OCI-LY1 (cell line): ENCODE data around the gene CCDC57.

ENCODE experiments used
- H2AFZ ChIP-seq: fragments of 200-600 bp; sonication (generic), shearing (Covaris generic); 2 replicates; pipeline ENCODE4 v1.6.0; 2014; ENCODE audit warnings: antibody characterized with exemption, mild to moderate bottlenecking, low read length
- H3F3A ChIP-seq: fragments of 200-600 bp; sonication (generic), shearing (Covaris generic); 2 replicates; pipeline ENCODE4 v1.6.0; 2014; ENCODE audit warnings: mild to moderate bottlenecking, antibody characterized with exemption, low read length, moderate library complexity; ENCODE audit not compliant: insufficient read depth
- H3K27ac ChIP-seq: fragments of 200-600 bp; sonication (generic); 2 replicates; pipeline ENCODE4 v1.5.1; 2014; ENCODE audit warnings: low read length, mixed run types, mild to moderate bottlenecking, low read depth; ENCODE audit not compliant: poor library complexity, severe bottlenecking
- H3K27me3 ChIP-seq: fragments of 200-600 bp; sonication (generic); 2 replicates; pipeline ENCODE4 v1.6.0; 2014; ENCODE audit warnings: antibody characterized with exemption, mild to moderate bottlenecking, low read length, moderate library complexity; ENCODE audit not compliant: insufficient read depth
- H3K36me3 ChIP-seq: fragments of 200-600 bp; sonication (generic); 2 replicates; pipeline ENCODE4 v1.6.1; 2014; ENCODE audit warnings: mild to moderate bottlenecking, antibody characterized with exemption, low read length, moderate library complexity, mixed read lengths; ENCODE audit not compliant: insufficient read depth
- H3K4me1 ChIP-seq: fragments of 200-600 bp; sonication (generic); 2 replicates; pipeline ENCODE4 v1.5.1; 2014; ENCODE audit warnings: mild to moderate bottlenecking, low read length, moderate library complexity; ENCODE audit not compliant: insufficient read depth, severe bottlenecking
- H3K4me2 ChIP-seq: fragments of 200-600 bp; sonication (generic), shearing (Covaris generic); 2 replicates; pipeline ENCODE4 v1.6.1; 2014; ENCODE audit warnings: low read length
- H3K4me3 ChIP-seq: fragments of 200-600 bp; sonication (generic); 2 replicates; pipeline ENCODE4 v1.5.1; 2014; ENCODE audit warnings: low read length, low read depth, mild to moderate bottlenecking, mixed read lengths; ENCODE audit not compliant: poor library complexity, severe bottlenecking
- H3K79me2 ChIP-seq: fragments of 200-600 bp; shearing (Covaris generic); 2 replicates; pipeline ENCODE4 v1.6.1; 2016; ENCODE audit warnings: mixed run types, low read length, mixed read lengths; ENCODE audit not compliant: insufficient read depth
- H3K9ac ChIP-seq: fragments of 200-600 bp; sonication (generic), shearing (Covaris generic); 2 replicates; pipeline ENCODE4 v1.6.1; 2014; ENCODE audit warnings: mild to moderate bottlenecking, low read length, mixed read lengths
- H3K9me2 ChIP-seq: fragments of 200-600 bp; sonication (generic), shearing (Covaris generic); 2 replicates; pipeline ENCODE4 v1.6.1; 2014; ENCODE audit warnings: low read depth, mild to moderate bottlenecking, low read length, mixed read lengths
- H3K9me3 ChIP-seq: fragments of 200-600 bp; shearing (Covaris generic); 2 replicates; pipeline ENCODE4 v1.6.1; 2014; ENCODE audit warnings: low read length, mixed read lengths
- H4K20me1 ChIP-seq: fragments of 200-600 bp; sonication (generic), shearing (Covaris generic); 2 replicates; pipeline ENCODE4 v1.6.0; 2016; ENCODE audit warnings: mild to moderate bottlenecking, low read length; ENCODE audit not compliant: insufficient read depth
- EZH2 ChIP-seq: fragments of 200-600 bp; sonication (generic), shearing (Covaris generic); IDR thresholded peaks from 2 replicates; pipeline ENCODE4 v1.8.0; 2017; ENCODE audit warnings: borderline replicate concordance, mixed run types, mild to moderate bottlenecking, antibody characterized with exemption, low read length, moderate library complexity, mixed read lengths
- TF ChIP-seq, protein P1 (sequence below): fragments of 200-600 bp; sonication (generic), shearing (Covaris generic); IDR thresholded peaks from 2 replicates; pipeline ENCODE4 v1.5.1; 2017; ENCODE audit warnings: mild to moderate bottlenecking, antibody characterized with exemption, low read length, moderate library complexity, mixed read lengths

Gene CCDC57

DNA sequence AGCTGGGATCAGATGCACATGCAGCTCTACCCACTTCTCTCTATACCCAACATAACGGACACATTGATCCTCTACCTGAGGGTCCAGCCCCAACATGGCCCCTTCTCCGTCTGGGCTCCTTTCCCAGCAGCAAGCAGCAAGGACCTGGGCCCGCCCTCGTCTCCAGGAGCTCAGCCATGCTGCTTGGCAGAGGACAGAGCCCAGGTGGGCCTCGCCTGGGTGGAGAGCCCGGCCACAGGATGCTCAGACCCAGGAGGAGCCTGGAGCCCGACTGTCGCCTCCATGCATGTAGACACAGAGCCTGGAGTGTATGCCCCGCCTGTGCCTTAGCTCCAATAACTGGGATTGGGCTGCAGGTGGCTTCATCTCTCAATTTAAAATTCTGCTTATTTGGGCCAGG, 57.0 kb downstream of the CCDC57 start:
- no peaks in the 10 kb centered on the region for H3K79me2 ChIP-seq
- H3K36me3 ChIP-seq, result no peaks in the 10 kb centered on the region
- H3F3A ChIP-seq, result no peaks in the 10 kb centered on the region
- H3K4me3 ChIP-seq, result no peak overlapping the region
- H3K9me3 ChIP-seq, result no peaks in the 10 kb centered on the region
- no peak for TF ChIP-seq EZH2
- TF ChIP-seq, protein P1, sequence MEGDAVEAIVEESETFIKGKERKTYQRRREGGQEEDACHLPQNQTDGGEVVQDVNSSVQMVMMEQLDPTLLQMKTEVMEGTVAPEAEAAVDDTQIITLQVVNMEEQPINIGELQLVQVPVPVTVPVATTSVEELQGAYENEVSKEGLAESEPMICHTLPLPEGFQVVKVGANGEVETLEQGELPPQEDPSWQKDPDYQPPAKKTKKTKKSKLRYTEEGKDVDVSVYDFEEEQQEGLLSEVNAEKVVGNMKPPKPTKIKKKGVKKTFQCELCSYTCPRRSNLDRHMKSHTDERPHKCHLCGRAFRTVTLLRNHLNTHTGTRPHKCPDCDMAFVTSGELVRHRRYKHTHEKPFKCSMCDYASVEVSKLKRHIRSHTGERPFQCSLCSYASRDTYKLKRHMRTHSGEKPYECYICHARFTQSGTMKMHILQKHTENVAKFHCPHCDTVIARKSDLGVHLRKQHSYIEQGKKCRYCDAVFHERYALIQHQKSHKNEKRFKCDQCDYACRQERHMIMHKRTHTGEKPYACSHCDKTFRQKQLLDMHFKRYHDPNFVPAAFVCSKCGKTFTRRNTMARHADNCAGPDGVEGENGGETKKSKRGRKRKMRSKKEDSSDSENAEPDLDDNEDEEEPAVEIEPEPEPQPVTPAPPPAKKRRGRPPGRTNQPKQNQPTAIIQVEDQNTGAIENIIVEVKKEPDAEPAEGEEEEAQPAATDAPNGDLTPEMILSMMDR, result no peak
- peaks cover 9% of the 10 kb centered on the region; the same call in 1 of the 2 replicates for H3K27me3 ChIP-seq
- no peak overlapping the region for H3K27ac ChIP-seq
- H3K4me2 ChIP-seq, result no peak overlapping the region
- H3K9ac ChIP-seq, result no peak overlapping the region
- no peaks in the 10 kb centered on the region for H3K9me2 ChIP-seq
- H3K4me1 ChIP-seq, result no peaks in the 10 kb centered on the region
- H4K20me1 ChIP-seq, result no peaks in the 10 kb centered on the region
- H2AFZ ChIP-seq, result no peak overlapping the region

DNA sequence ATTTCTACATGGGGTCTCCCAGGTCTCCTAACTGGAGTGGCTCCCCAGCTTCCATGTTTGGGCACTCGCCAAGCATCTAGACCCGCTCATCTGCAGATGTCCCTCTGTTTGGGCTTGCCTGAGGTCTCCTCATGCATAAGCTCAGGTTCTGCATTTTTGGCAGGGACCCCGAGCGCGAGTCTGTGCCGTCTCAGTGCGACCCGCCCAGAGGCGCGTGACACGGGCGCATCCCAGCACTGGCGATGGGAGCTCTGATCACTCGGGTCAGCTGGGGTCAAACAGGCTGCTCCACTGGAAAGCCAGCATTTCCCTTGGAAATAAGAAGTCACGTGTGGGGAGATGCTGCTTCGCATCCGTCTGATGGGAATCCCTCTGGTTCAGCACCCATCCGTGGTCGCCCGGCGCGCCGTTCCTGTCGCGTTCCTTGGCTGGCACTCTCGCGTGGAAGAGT, 57.7 kb downstream of the CCDC57 start:
- TF ChIP-seq EZH2, result no peak
- TF ChIP-seq, protein P1, result no peak
- Histone ChIP-seq H3K27ac (no peak overlapping the region), H4K20me1 (no peaks in the 10 kb centered on the region), H3F3A (no peaks in the 10 kb centered on the region), H3K9me3 (no peaks in the 10 kb centered on the region), H3K4me3 (no peak overlapping the region), H2AFZ (no peak overlapping the region), H3K4me1 (no peaks in the 10 kb centered on the region), H3K9me2 (no peaks in the 10 kb centered on the region), H3K79me2 (no peaks in the 10 kb centered on the region), H3K27me3 (peaks cover 9% of the 10 kb centered on the region; the same call in 1 of the 2 replicates), H3K9ac (no peak overlapping the region), H3K4me2 (no peak overlapping the region), H3K36me3 (no peaks in the 10 kb centered on the region)

DNA sequence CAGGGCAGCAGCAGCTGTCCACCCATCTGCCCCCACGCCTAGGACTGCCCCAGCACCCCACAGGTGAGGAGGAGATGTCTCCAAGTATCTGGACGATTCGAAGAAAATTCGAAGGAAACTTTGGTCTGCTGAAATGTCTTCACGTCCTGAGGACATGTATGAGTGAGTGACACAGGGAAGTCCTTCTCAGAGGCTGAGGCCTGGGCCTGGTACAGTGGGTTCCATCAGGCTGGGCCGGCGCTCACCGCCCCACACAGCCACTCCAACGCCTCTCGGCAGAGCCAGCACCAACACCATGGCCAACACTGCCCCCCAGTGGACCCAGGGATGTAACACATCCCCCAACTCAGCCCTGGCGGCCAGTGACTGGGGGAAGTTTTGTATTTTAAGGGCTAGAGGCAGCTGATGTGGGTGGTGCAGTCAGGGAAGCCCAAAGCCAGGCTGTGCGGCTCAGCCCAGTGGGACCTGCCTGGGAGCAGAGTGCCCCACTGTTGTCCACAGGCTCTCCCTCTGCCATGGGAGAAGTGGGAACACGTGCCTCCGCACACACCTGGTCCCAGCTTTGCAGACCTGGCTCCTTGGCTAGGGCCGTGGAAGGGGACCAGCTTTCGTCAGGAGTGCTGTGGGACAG, 58.8 kb downstream of the CCDC57 start:
- Histone ChIP-seq H3F3A (no peaks in the 10 kb centered on the region), H3K4me1 (no peaks in the 10 kb centered on the region), H3K36me3 (no peaks in the 10 kb centered on the region), H3K4me3 (no peak overlapping the region), H3K9ac (no peak overlapping the region), H3K9me2 (no peaks in the 10 kb centered on the region), H3K79me2 (no peaks in the 10 kb centered on the region), H2AFZ (no peak overlapping the region), H3K4me2 (no peak overlapping the region), H4K20me1 (no peaks in the 10 kb centered on the region), H3K9me3 (no peaks in the 10 kb centered on the region), H3K27me3 (peaks cover 9% of the 10 kb centered on the region; the same call in 1 of the 2 replicates), H3K27ac (no peak overlapping the region)
- TF ChIP-seq, protein P1, result peak; percentile 88
- no peak for TF ChIP-seq EZH2
